GM23338 (cell line): Measurements from ENCODE around the gene ZFYVE28. TPM values are rescaled to one million over a fixed set of nuclear protein-coding genes. Genes with fewer than 3 reads are reported as not detected.

Source experiments
- ATAC-seq: fragments of 200-7000 bp; cut with Tn5 transposase; 3 replicates; pipeline ENCODE4 v1.9.1; 2020
- DNase-seq: peaks from one replicate; pipeline ENCODE4 v3.0.0-alpha.2; 2015; ENCODE audit warnings: low spot score
- H2AFZ ChIP-seq: fragments of 200-600 bp; sonication (generic); 2 replicates; pipeline ENCODE4 v1.8.0; 2016; ENCODE audit warnings: antibody characterized with exemption, mild to moderate bottlenecking, moderate library complexity
- H3F3A ChIP-seq: fragments of 200-600 bp; sonication (generic); replicated peaks from 2 replicates; pipeline ENCODE4 v1.8.0; 2017; ENCODE audit warnings: antibody characterized with exemption, mixed run types, low read depth
- H3K27ac ChIP-seq: fragments of 200-600 bp; sonication (generic); 2 replicates; pipeline ENCODE4 v1.6.1; 2016; ENCODE audit warnings: low read depth
- H3K27me3 ChIP-seq: fragments of 200-600 bp; sonication (generic); 2 replicates; pipeline ENCODE4 v1.8.0; 2016; ENCODE audit warnings: mild to moderate bottlenecking, mixed run types, moderate library complexity; ENCODE audit not compliant: insufficient read depth
- H3K36me3 ChIP-seq: fragments of 200-600 bp; sonication (generic); 2 replicates; pipeline ENCODE4 v1.8.0; 2016; ENCODE audit warnings: mild to moderate bottlenecking; ENCODE audit not compliant: insufficient read depth
- H3K4me1 ChIP-seq: fragments of 200-600 bp; sonication (generic); 2 replicates; pipeline ENCODE4 v1.8.0; 2016; ENCODE audit warnings: mild to moderate bottlenecking, moderate library complexity; ENCODE audit not compliant: insufficient read depth
- H3K4me2 ChIP-seq: fragments of 200-600 bp; sonication (generic); 2 replicates; pipeline ENCODE4 v1.7.1; 2017; ENCODE audit warnings: mixed run types
- H3K4me3 ChIP-seq: fragments of 200-600 bp; sonication (generic); 2 replicates; pipeline ENCODE4 v1.6.1; 2016; ENCODE audit warnings: mixed run types
- H3K79me2 ChIP-seq: fragments of 200-600 bp; sonication (generic); replicated peaks from 2 replicates; pipeline ENCODE4 v1.8.0; 2017; ENCODE audit warnings: mild to moderate bottlenecking; ENCODE audit not compliant: insufficient read depth
- H3K9me2 ChIP-seq: fragments of 200-600 bp; sonication (generic); 2 replicates; pipeline ENCODE4 v1.8.0; 2017; ENCODE audit not compliant: insufficient read depth
- H4K20me1 ChIP-seq: fragments of 200-600 bp; sonication (generic); replicated peaks from 2 replicates; pipeline ENCODE4 v1.8.0; 2017; ENCODE audit warnings: mild to moderate bottlenecking; ENCODE audit not compliant: insufficient read depth
- H3K27ac Mint-ChIP-seq: 2 replicates; pipeline ENCODE4 v1.8.0; 2020; ENCODE audit warnings: inconsistent platforms, mild to moderate bottlenecking, moderate library complexity, mixed read lengths
- H3K27me3 Mint-ChIP-seq: 3 replicates; pipeline ENCODE4 v1.8.0; 2022; ENCODE audit warnings: low read depth, mild to moderate bottlenecking, moderate library complexity, mixed read lengths, inconsistent platforms; ENCODE audit not compliant: insufficient read depth, poor library complexity
- H3K36me3 Mint-ChIP-seq: 3 replicates; pipeline ENCODE4 v1.8.0; 2021; ENCODE audit warnings: low read depth, mild to moderate bottlenecking, inconsistent platforms, moderate library complexity, mixed read lengths
- H3K4me1 Mint-ChIP-seq: 3 replicates; pipeline ENCODE4 v1.8.0; 2020; ENCODE audit warnings: mild to moderate bottlenecking, inconsistent platforms, mixed read lengths
- H3K4me3 Mint-ChIP-seq: 3 replicates; pipeline ENCODE4 v1.8.0; 2021; ENCODE audit warnings: moderate library complexity, mild to moderate bottlenecking, inconsistent platforms, mixed read lengths
- H3K9me3 Mint-ChIP-seq: 3 replicates; pipeline ENCODE4 v1.8.0; 2020; ENCODE audit warnings: moderate library complexity, mild to moderate bottlenecking, inconsistent platforms, mixed read lengths
- EZH2phosphoT487 ChIP-seq: fragments of 200-600 bp; sonication (generic); IDR thresholded peaks from one replicate; pipeline ENCODE4 v1.8.1; 2018; ENCODE audit warnings: antibody characterized with exemption; ENCODE audit not compliant: unreplicated experiment
- NANOG ChIP-seq: IDR thresholded peaks from 2 replicates; pipeline ENCODE4 v1.6.1; 2016; ENCODE audit warnings: antibody characterized with exemption, borderline replicate concordance
- POLR2AphosphoS5 ChIP-seq: IDR thresholded peaks from 2 replicates; pipeline ENCODE4 v1.6.1; 2016; ENCODE audit warnings: antibody characterized with exemption, low read depth
- STAT1 ChIP-seq: IDR thresholded peaks from one replicate; pipeline ENCODE4 v1.6.1; 2016; ENCODE audit warnings: antibody characterized with exemption; ENCODE audit not compliant: unreplicated experiment
- ZNF114 ChIP-seq: fragments of 250-450 bp; sonication (Bioruptor Pico); IDR thresholded peaks from 2 replicates; pipeline ENCODE4 v1.5.0; 2020; ENCODE audit warnings: mild to moderate bottlenecking, moderate library complexity
- ZNF331 ChIP-seq: fragments of 250-450 bp; sonication (Bioruptor Pico); IDR thresholded peaks from 2 replicates; pipeline ENCODE4 v1.5.0; 2020; ENCODE audit warnings: low read depth, mild to moderate bottlenecking, moderate library complexity
- polyA plus RNA-seq: library from polyadenylated mRNA; unstranded; fragments of >200 nt; fragmentation: Nextera tagmentation; extraction: Ambion mirVana; gene quantifications from 2 replicates; pipeline ENCODE4 v1.2.1, GENCODE V29; 2016
- total RNA-seq: library from RNA; depleted of rRNA; stranded (reverse); fragments of >200 nt; shearing (Covaris generic); gene quantifications from 2 replicates; pipeline ENCODE4 v1.2.3, GENCODE V29; 2014
- TF ChIP-seq, protein P1 (sequence below): fragments of 250-450 bp; sonication (Bioruptor Pico); IDR thresholded peaks from 2 replicates; pipeline ENCODE4 v1.5.0; 2020; ENCODE audit warnings: mild to moderate bottlenecking, moderate library complexity
- TF ChIP-seq, protein P2 (sequence below), 2 experiments: fragments of 200-600 bp in 1 of 2; sonication (generic) in 1 of 2; conservative IDR thresholded peaks; 2 replicates each; pipeline versions ENCODE4 v1.5.1 to v1.6.1; 2016 to 2017; ENCODE audit warnings: antibody characterized with exemption in 2 of 2, low read depth in 2 of 2, mild to moderate bottlenecking in 2 of 2, moderate library complexity in 1 of 2

ZFYVE28 gene
- total and polyA plus RNA-seq, 2 experiments from 2014 or later, result 2.6 to 4.6 TPM

DNA sequence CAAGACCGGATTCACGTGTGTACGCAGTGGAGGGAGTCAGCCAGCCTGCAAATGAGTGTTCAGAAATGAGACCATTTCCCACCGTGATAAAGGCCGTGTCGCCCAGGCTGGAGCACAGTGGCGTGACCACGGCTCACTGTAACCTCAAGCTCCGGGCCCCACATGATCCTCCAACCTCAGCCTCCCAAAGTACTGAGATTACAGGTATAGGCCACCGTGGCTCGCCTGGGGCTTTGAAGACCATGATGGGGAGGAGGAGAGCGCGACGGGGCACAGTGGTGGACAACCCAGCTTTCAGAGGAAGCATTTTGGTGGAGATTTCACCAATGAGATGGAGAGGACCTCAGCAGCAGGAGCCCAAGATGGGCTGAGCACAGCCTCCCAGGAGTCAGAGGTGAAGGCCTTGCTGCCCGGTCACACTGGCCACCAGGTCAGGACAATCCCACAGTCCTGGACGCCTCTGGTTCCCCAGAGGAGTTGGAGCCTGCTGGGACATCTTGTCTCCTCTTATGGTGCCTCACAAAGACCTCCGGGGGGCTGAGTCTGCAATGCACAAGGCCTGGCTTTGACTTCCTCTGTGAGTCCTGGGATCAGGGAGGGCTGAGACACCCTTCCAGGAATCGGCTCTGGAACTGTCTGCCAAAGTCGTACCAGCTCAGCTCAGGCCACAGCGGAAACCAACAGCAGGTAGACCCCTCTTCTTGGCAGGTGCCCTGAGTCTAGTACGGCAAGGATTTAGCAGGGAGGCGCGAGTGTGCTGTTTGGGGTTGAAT, 134.1 kb downstream of the ZFYVE28 start:
- peaks cover 9% of the 10 kb centered on the region for H3K4me1 Mint-ChIP-seq
- no peaks in the 10 kb centered on the region for H3K79me2 ChIP-seq
- H3K27ac Mint-ChIP-seq, result no peak overlapping the region
- no peaks in the 10 kb centered on the region for H3K36me3 ChIP-seq
- no peak overlapping the region for H3K27ac ChIP-seq
- no peaks in the 10 kb centered on the region for H3K27me3 ChIP-seq
- H3K27me3 Mint-ChIP-seq, result peaks cover 15% of the 10 kb centered on the region
- H2AFZ ChIP-seq, result no peak overlapping the region
- no peak overlapping the region for H3K4me2 ChIP-seq
- H3F3A ChIP-seq, result no peaks in the 10 kb centered on the region
- no peaks in the 10 kb centered on the region for H3K9me2 ChIP-seq
- DNase-seq, result no peak
- no peak for ATAC-seq
- TF ChIP-seq POLR2AphosphoS5 (no peak), ZNF331 (CRISPR knock-in tag) (no peak), NANOG (no peak), STAT1 (no peak), ZNF114 (CRISPR knock-in tag) (no peak), EZH2phosphoT487 (no peak)
- TF ChIP-seq, protein P1, sequence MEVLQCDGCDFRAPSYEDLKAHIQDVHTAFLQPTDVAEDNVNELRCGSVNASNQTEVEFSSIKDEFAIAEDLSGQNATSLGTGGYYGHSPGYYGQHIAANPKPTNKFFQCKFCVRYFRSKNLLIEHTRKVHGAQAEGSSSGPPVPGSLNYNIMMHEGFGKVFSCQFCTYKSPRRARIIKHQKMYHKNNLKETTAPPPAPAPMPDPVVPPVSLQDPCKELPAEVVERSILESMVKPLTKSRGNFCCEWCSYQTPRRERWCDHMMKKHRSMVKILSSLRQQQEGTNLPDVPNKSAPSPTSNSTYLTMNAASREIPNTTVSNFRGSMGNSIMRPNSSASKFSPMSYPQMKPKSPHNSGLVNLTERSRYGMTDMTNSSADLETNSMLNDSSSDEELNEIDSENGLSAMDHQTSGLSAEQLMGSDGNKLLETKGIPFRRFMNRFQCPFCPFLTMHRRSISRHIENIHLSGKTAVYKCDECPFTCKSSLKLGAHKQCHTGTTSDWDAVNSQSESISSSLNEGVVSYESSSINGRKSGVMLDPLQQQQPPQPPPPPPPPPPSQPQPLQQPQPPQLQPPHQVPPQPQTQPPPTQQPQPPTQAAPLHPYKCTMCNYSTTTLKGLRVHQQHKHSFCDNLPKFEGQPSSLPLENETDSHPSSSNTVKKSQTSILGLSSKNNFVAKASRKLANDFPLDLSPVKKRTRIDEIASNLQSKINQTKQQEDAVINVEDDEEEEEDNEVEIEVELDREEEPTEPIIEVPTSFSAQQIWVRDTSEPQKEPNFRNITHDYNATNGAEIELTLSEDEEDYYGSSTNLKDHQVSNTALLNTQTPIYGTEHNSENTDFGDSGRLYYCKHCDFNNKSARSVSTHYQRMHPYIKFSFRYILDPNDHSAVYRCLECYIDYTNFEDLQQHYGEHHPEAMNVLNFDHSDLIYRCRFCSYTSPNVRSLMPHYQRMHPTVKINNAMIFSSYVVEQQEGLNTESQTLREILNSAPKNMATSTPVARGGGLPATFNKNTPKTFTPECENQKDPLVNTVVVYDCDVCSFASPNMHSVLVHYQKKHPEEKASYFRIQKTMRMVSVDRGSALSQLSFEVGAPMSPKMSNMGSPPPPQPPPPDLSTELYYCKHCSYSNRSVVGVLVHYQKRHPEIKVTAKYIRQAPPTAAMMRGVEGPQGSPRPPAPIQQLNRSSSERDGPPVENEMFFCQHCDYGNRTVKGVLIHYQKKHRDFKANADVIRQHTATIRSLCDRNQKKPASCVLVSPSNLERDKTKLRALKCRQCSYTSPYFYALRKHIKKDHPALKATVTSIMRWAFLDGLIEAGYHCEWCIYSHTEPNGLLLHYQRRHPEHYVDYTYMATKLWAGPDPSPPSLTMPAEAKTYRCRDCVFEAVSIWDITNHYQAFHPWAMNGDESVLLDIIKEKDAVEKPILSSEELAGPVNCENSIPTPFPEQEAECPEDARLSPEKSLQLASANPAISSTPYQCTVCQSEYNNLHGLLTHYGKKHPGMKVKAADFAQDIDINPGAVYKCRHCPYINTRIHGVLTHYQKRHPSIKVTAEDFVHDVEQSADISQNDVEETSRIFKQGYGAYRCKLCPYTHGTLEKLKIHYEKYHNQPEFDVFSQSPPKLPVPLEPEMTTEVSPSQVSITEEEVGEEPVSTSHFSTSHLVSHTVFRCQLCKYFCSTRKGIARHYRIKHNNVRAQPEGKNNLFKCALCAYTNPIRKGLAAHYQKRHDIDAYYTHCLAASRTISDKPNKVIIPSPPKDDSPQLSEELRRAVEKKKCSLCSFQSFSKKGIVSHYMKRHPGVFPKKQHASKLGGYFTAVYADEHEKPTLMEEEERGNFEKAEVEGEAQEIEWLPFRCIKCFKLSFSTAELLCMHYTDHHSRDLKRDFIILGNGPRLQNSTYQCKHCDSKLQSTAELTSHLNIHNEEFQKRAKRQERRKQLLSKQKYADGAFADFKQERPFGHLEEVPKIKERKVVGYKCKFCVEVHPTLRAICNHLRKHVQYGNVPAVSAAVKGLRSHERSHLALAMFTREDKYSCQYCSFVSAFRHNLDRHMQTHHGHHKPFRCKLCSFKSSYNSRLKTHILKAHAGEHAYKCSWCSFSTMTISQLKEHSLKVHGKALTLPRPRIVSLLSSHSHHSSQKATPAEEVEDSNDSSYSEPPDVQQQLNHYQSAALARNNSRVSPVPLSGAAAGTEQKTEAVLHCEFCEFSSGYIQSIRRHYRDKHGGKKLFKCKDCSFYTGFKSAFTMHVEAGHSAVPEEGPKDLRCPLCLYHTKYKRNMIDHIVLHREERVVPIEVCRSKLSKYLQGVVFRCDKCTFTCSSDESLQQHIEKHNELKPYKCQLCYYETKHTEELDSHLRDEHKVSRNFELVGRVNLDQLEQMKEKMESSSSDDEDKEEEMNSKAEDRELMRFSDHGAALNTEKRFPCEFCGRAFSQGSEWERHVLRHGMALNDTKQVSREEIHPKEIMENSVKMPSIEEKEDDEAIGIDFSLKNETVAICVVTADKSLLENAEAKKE (CRISPR knock-in tag), result no peak
- TF ChIP-seq, protein P2, sequence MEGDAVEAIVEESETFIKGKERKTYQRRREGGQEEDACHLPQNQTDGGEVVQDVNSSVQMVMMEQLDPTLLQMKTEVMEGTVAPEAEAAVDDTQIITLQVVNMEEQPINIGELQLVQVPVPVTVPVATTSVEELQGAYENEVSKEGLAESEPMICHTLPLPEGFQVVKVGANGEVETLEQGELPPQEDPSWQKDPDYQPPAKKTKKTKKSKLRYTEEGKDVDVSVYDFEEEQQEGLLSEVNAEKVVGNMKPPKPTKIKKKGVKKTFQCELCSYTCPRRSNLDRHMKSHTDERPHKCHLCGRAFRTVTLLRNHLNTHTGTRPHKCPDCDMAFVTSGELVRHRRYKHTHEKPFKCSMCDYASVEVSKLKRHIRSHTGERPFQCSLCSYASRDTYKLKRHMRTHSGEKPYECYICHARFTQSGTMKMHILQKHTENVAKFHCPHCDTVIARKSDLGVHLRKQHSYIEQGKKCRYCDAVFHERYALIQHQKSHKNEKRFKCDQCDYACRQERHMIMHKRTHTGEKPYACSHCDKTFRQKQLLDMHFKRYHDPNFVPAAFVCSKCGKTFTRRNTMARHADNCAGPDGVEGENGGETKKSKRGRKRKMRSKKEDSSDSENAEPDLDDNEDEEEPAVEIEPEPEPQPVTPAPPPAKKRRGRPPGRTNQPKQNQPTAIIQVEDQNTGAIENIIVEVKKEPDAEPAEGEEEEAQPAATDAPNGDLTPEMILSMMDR (conservative IDR thresholded peaks at IDR 0.05; ENCODE audit: low read depth in 2 of 2), result no peak
- H3K4me3 ChIP-seq, result no peak overlapping the region
- no peaks in the 10 kb centered on the region for H3K9me3 Mint-ChIP-seq
- no peaks in the 10 kb centered on the region for H3K4me1 ChIP-seq
- no peaks in the 10 kb centered on the region; the same call in 2 of the 3 replicates for H3K36me3 Mint-ChIP-seq
- H3K4me3 Mint-ChIP-seq, result no peak overlapping the region
- no peaks in the 10 kb centered on the region for H4K20me1 ChIP-seq
